Parathyroid adenoma (tissue), 2 donors: ENCODE data around the gene TCF7L2.

Experiments
- H2AFZ ChIP-seq: fragments of 300-600 bp; sonication (generic); one replicate; pipeline ENCODE4 v1.7.0; 2017; ENCODE audit warnings: antibody characterized with exemption, mild to moderate bottlenecking
- H3K27ac ChIP-seq: fragments of 300-600 bp; sonication (generic); one replicate; pipeline ENCODE4 v1.7.0; 2017
- H3K27me3 ChIP-seq: fragments of 300-600 bp; sonication (generic); one replicate; pipeline ENCODE4 v1.7.0; 2017; ENCODE audit warnings: low read length; ENCODE audit not compliant: control insufficient read depth, insufficient read depth
- H3K36me3 ChIP-seq: fragments of 300-600 bp; sonication (generic); one replicate; pipeline ENCODE4 v1.7.0; 2017; ENCODE audit warnings: low read length; ENCODE audit not compliant: control insufficient read depth, insufficient read depth
- H3K4me1 ChIP-seq: fragments of 300-600 bp; sonication (generic); one replicate; pipeline ENCODE4 v1.7.0; 2017; ENCODE audit warnings: control low read depth
- H3K4me2 ChIP-seq: fragments of 300-600 bp; sonication (generic); one replicate; pipeline ENCODE4 v1.7.0; 2017; ENCODE audit warnings: low read length
- H3K4me3 ChIP-seq: fragments of 300-600 bp; sonication (generic); one replicate; pipeline ENCODE4 v1.7.0; 2017; ENCODE audit warnings: low read depth, low read length
- H3K79me2 ChIP-seq: fragments of 300-600 bp; sonication (generic); one replicate; pipeline ENCODE4 v1.7.0; 2017; ENCODE audit warnings: control low read depth
- H3K9ac ChIP-seq: fragments of 300-600 bp; sonication (generic); one replicate; pipeline ENCODE4 v1.7.0; 2017; ENCODE audit warnings: mild to moderate bottlenecking
- H3K9me3 ChIP-seq: fragments of 300-600 bp; sonication (generic); one replicate; pipeline ENCODE4 v1.7.0; 2017; ENCODE audit warnings: low read length; ENCODE audit not compliant: control insufficient read depth
- TF ChIP-seq, protein P1 (sequence below): fragments of 300-600 bp; sonication (generic); IDR thresholded peaks from one replicate; pipeline ENCODE4 v1.7.0; 2017; ENCODE audit warnings: antibody characterized with exemption, mild to moderate bottlenecking
- donor health status: primary hyperparathyroidism.

The TCF7L2 gene

GRCh38 chr10:113178771-113179170 is 228.7 kb downstream of the TCF7L2 start:
- H3K27ac ChIP-seq: no peak overlapping the region
- TF ChIP-seq, protein P1, sequence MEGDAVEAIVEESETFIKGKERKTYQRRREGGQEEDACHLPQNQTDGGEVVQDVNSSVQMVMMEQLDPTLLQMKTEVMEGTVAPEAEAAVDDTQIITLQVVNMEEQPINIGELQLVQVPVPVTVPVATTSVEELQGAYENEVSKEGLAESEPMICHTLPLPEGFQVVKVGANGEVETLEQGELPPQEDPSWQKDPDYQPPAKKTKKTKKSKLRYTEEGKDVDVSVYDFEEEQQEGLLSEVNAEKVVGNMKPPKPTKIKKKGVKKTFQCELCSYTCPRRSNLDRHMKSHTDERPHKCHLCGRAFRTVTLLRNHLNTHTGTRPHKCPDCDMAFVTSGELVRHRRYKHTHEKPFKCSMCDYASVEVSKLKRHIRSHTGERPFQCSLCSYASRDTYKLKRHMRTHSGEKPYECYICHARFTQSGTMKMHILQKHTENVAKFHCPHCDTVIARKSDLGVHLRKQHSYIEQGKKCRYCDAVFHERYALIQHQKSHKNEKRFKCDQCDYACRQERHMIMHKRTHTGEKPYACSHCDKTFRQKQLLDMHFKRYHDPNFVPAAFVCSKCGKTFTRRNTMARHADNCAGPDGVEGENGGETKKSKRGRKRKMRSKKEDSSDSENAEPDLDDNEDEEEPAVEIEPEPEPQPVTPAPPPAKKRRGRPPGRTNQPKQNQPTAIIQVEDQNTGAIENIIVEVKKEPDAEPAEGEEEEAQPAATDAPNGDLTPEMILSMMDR: no peak
- no peak overlapping the region for H3K4me3 ChIP-seq

DNA sequence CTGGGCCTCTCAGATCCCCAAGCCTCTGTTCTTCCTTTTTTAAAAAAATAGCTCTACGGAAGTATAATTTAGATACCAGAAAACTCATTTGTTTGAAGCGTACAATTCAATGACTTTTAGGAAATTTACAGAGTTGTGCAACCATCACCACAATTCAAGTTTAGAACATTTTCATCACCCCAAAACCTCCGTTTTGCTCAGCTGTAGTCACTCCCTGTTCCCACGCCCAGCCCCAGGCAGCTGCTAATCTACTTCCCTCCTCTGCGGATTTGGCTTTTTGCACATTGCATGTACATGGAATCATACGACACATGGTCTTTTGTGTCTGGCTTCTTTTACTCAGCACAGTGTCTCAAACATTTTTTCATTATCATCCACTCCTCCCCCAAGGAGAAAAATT is 229.2 kb downstream of the TCF7L2 start:
- TF ChIP-seq, protein P1: no peak
- Histone ChIP-seq H3K9ac (no peak overlapping the region), H3K9me3 (no peaks in the 10 kb centered on the region), H3K4me1 (no peaks in the 10 kb centered on the region), H3K27ac (no peak overlapping the region), H3K79me2 (no peaks in the 10 kb centered on the region), H3K36me3 (no peaks in the 10 kb centered on the region), H3K27me3 (no peaks in the 10 kb centered on the region), H2AFZ (no peak overlapping the region), H3K4me2 (no peak overlapping the region), H3K4me3 (no peak overlapping the region)

More at GRCh38 chr10:113178771-113179170, 228.7 kb downstream of the TCF7L2 start:
- Histone ChIP-seq H2AFZ (no peak overlapping the region), H3K36me3 (no peaks in the 10 kb centered on the region), H3K4me2 (no peak overlapping the region), H3K79me2 (no peaks in the 10 kb centered on the region), H3K27me3 (no peaks in the 10 kb centered on the region), H3K9ac (no peak overlapping the region), H3K4me1 (no peaks in the 10 kb centered on the region), H3K9me3 (no peaks in the 10 kb centered on the region)

DNA sequence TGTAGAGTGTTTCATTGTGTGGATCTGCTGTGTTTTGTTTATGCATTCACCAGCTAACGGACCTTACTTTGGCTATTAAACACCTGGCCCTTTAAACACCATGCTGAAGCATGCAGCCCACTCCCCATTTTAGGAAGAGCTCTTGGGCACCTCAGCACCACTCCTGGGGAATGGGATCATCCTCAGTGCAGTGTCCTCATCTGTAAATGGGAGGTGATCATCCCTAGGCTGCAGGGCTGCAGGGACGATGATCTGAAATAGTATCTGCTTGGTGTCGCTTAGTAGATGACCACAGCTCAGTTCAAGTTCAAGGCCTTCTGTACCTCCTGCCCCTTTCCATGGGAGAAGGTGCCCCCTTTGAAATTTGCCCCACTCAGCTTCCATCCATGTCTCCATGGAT is 229.9 kb downstream of the TCF7L2 start:
- H3K4me3 ChIP-seq: no peak overlapping the region
- H3K36me3 ChIP-seq: no peaks in the 10 kb centered on the region
- H3K9me3 ChIP-seq: no peaks in the 10 kb centered on the region
- H3K4me1 ChIP-seq: no peaks in the 10 kb centered on the region
- no peak overlapping the region for H3K9ac ChIP-seq
- H3K4me2 ChIP-seq: no peak overlapping the region
- no peak overlapping the region for H2AFZ ChIP-seq
- no peaks in the 10 kb centered on the region for H3K27me3 ChIP-seq
- no peak overlapping the region for H3K27ac ChIP-seq
- TF ChIP-seq, protein P1: no peak
- H3K79me2 ChIP-seq: no peaks in the 10 kb centered on the region

- H3K79me2 ChIP-seq: no peaks in the 10 kb centered on the region
- no peaks in the 10 kb centered on the region for H3K27me3 ChIP-seq
- no peak overlapping the region for H3K4me2 ChIP-seq
- H3K27ac ChIP-seq: no peak overlapping the region
- no peak overlapping the region for H3K9ac ChIP-seq
- no peaks in the 10 kb centered on the region for H3K36me3 ChIP-seq
- H3K4me3 ChIP-seq: no peak overlapping the region
- H3K9me3 ChIP-seq: no peaks in the 10 kb centered on the region
- H3K4me1 ChIP-seq: no peaks in the 10 kb centered on the region
- TF ChIP-seq, protein P1: no peak
- no peak overlapping the region for H2AFZ ChIP-seq
Measured at GRCh38 chr10:113180401-113181154, 230.5 kb downstream of the TCF7L2 start.

DNA sequence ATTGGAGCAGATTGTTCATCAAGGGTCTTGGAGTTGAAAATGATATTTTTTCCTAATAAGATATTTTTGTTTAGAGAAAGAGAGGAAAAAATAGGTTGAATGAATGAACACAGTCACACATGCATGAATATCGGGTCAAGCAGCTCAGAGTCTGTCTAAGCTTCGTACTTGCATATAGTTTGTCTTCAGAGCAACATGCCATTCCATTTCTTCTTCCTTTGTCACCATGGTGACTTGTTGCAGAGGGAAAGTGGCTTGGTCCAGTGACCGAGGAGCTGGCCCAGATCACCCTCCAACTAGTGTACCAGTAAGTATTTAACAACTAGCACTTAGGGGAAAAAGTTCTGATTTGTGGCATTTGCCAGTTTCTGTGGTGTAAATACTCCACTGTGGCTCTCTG is 232.1 kb downstream of the TCF7L2 start:
- no peak overlapping the region for H3K4me2 ChIP-seq
- no peaks in the 10 kb centered on the region for H3K27me3 ChIP-seq
- H3K9me3 ChIP-seq: no peaks in the 10 kb centered on the region
- no peak overlapping the region for H3K9ac ChIP-seq
- H3K4me1 ChIP-seq: no peaks in the 10 kb centered on the region
- H3K79me2 ChIP-seq: no peaks in the 10 kb centered on the region
- H3K4me3 ChIP-seq: no peak overlapping the region
- TF ChIP-seq, protein P1: no peak
- no peak overlapping the region for H2AFZ ChIP-seq
- H3K27ac ChIP-seq: no peak overlapping the region
- H3K36me3 ChIP-seq: no peaks in the 10 kb centered on the region
